ENCODE data around the gene ADAMTS17.

ADAMTS17 gene

DNA sequence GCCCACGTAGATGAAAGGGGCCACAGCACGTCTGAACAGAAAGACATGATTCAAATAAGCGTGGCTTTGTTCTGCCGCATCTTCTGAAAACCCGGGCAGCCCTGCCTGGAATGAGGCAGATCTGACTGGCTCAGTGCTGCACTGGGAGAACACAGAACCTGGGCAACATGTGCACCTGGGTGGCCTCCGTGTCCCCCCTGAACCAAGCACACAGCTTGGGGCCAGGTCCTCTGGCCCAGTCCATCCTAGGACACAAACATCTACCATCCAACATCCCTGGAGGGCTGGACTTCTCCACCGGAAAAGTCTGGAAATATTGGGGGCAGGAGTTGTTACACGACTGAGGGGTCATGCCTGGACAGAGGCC lies 119.4 kb downstream of the ADAMTS17 start:
- no peak for DNase-seq (ENCODE audit: low spot score)

DNA sequence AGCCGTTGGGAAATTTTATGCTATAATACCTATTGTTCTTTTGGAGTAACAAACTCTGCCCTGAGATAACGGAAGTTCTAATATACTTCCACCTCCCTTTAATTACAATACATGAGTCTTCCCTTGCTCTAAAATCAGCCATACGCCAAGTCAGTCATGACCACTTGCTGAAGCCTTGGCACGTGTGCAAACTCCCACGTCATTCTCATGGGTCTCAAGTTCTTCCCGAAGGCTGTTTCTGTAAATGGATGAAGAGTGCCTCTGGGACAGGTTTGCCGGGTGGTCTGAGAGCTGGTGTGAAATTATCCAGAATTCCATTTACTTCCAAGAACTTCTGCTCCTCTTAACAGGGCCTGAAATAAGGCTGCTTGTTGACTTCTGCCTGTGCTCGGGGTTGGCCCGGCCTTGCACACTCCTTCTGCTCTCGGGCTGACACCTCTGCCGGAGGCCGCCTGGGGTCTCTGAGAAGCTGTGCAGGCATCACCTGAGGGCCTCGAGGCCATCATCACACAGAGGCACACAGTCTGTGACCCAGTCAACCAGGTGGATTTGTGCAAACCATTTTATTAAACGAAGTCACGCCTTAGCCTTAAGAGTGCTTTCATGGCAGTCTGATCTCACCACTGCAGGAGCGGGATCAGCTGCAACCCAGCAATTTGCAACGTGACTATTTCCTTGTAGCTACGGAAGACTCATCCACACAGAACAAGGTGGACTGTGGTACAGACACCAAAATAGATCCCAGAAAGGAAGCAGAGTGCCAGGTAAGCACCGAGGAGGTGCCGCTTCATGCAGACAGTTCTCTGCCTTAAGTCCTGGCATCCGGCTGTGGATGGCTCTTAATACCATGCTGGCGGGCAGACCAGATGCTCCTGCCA lies 120.1 kb downstream of the ADAMTS17 start:
- no peak for DNase-seq (ENCODE audit: low spot score)

DNA sequence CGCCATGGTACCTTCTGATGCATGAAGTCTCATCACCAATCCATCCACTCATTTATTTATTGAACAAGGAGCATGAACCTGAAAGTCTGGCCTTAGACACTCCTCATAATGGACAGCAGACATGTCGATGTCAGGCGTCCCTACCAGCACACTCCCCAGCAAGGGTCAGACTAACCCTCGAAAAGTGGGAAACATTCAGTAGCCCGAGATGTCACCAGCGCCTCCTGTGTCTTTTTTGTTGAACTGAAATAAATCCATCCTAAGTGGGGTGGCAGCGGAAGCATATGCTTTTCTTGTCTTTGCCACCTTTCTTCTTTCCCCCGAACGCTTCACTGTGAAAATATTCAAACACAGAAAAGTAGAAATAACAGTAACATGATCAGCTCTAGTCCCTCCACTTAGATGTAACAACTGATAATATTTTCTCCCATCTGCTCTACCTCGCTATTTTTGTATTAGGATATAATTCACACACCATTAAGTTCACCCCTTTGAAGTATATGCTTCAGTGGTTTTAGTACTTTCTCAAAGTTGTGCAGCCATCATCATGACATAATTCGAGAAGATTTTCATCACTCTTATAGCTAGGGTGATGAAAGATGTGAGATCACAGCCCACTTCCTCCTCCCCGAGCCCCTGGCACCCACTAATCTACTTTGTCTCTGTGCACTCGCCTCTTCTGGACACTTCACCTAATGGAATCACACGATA lies 121.6 kb downstream of the ADAMTS17 start:
- DNase-seq (ENCODE audit: low spot score): no peak

DNA sequence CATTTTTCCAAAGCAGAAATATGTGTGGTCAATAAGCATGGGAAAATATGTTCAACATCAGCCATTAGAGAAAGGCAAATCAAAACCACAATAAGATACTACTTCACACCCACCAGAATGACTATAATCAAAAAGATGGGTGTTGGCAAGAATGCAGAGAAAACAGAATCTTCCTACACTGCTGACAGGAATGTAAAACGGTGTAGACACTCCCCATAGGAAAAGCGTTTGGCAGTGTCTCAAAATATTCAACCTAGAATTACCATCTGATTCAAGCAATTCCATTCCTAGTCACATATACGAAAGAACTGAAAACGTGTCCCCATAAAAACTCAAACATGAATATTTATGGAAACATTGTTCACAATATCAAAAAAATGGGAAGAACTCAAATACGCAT lies 123.3 kb downstream of the ADAMTS17 start:
- DNase-seq (ENCODE audit: low spot score): no peak

DNA sequence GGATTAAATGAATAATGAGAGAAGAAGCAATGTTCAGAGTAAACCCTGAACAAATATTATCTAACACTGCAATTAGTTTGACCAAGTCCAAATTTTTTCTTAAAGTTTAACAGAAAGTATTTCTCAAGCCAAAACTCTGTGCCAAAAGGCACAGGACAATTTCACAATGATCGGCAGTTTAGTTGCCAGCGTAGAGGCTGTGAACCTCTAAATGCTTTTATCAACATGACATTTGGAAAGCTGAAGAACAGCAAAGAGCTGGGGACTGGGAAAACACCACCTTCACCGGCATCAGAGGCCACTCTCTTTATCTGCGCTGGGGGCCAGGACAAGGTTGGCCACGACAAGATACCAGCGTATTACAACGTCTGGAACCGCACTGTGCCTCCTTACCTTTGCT lies 125.6 kb downstream of the ADAMTS17 start:
- no peak for DNase-seq (ENCODE audit: low spot score)

DNA sequence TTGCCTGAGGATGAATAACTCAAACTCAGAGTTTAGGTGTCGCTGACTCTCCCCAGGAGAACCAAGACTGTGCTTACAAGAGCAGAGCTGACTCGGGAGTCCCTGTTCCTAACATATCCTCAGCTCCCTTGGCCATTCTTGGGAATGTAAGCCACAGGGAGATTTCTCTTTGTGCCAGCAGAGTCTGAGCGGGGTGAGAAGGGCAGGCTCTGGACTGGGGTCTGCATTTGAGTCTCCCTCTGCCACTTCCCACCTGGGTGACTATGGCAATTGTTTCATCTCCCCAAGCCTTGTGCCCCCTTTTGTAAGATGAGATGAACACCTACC lies 126.0 kb downstream of the ADAMTS17 start:
- no peak for DNase-seq (ENCODE audit: low spot score)

DNA sequence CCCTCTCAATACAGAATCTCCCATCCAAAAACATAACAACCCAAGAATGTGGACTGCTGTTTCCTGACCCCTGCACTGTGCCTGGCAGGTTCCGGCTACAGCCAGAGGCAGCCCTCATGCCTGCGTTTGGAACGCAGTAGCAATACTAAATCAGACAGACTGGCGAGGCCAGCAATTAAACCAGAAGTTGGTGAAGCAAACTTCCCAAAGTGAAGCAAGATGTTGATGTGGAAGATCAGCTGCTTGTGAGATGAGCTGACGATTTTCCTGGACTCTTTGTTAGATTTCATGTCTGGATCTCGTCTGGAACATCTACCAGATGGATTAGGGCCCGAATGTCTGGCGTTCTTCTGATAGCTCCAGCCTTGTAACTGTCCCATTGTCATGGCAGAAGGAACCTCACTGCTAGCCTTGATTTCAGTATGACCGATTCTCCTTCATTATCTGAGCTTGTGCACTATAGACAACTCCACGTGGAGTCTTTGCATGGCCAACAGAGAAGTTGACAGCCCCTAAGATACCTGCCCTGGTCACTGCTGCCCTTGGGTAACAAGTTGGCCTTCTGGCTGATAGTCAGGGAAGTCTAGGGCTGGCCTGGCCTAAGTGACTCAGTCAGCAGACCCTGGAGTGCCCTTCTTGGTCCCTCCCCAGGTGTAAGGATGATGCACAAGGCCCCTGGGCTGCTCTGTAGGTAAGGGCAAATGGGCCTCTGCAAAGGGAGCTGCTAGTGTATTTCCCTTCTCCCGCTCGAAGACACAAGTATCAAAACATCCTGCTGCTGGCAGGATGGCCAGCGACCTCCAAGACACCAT lies 126.5 kb downstream of the ADAMTS17 start:
- DNase-seq (ENCODE audit: low spot score): no peak

DNA sequence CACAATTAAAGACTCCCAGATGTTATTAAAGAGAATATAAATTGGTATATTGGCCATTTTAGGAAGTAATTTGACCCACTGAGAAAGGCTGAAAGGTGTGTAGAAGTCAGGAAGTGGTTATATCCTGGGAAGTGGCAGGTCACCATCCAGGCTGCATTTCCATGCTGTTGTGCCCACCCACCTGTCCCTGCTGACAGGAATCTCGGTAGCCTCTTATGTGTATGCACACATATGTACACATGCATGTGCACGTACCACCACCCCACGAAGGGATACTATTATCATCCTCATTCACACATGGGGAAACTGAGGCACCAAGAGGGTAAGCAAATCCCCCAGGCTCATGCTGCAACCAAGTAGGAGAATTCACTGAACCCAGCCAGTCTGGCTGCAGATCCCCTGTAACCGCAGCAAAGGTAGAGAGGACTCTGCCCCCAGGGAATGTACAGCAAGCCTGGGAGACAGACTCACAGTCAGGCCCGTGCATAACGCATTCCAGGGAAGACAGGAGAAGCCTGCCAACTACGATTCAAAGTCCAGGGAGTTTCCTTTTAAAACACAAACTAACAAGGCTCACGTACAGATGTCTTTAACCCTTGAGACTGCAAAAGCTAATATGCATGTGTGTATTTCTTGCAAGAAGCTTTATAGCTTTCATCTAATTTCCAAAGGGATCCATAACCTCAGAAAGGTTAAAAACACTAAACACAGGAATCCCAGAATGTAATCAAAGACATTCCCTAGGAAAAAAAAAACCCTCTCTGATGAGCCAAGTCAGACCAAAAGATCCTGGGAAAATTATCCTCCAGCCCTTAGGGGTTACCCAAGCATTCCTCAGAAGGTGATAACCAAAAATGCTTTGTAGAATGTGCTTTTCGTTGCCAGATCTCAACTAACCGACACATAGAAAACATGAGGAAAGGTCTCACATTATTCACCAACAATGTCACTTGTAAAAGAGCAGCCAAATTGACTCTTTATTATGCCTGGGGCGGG lies 129.6 kb downstream of the ADAMTS17 start:
- DNase-seq (ENCODE audit: low spot score): no peak

DNA sequence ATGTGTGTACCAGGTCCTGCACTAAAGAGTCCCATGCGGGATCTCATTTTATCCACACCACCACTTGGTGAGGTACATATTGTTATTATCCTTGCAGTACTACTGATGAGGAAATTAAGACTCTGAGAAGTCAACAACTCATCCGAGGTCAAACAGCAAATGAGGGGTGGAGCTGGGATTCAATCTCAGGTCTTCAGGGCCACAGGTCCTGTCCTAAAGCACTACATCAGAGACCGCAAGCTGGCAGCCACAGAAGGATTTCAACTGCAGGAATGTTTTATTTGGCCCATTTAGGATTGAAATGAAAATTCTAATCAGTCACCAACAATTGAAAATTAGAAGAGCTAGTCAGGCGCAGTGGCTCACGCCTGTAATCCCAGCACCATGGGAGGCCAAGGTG lies 131.4 kb downstream of the ADAMTS17 start:
- no peak for DNase-seq (ENCODE audit: low spot score)

DNA sequence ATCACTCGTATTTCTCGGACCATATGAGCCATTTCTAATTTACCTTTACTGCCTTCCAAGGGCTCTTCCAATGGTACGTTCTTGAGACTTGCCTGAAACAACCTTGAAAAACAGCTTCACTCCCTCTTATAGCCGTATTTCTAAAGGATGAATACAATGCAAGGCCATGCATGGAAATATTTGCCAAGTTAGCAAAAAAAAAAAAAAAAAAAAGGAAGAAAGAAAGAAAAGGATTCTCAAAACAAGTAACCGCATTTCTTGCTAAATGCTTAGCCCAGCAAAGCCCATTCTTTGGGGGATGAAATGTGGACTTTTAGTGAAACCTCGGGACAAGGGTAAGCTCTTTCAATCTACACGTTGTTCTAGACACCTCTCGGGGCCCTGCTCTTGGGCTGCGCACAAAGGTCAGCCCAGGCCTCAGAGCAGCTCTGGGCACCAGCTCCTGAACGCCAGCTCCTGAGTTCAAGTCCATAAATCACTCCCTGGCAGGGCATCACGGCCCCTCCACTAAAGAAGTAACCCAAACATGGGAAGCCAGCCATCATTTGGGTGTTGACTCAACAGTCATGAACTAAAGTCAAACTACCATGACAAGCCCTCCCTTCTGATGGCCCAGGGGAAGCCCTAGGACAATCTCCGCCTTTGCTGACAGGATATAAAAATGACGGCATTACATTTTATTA lies 132.7 kb downstream of the ADAMTS17 start:
- no peak for DNase-seq (ENCODE audit: low spot score)

DNA sequence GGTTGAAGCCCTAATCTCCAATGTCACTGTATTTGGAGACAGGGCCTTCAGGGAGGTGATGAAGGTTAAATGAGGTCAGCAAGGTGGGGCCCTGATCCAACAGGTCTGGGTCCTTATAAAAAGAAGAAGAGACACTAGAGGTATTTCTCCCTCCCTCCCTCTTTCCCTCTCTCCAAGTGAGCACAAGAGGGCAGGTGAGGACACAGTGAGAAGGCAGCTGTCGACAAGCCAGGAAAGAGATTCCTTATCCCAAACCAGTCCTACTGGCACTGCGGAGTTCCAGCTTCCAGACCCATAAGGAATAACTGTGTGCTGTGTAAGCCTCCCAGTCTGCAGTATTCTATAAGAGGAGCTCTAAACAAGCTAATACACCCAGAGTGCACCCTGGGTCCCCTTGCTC lies 134.7 kb downstream of the ADAMTS17 start:
- no peak for DNase-seq (ENCODE audit: low spot score)

DNA sequence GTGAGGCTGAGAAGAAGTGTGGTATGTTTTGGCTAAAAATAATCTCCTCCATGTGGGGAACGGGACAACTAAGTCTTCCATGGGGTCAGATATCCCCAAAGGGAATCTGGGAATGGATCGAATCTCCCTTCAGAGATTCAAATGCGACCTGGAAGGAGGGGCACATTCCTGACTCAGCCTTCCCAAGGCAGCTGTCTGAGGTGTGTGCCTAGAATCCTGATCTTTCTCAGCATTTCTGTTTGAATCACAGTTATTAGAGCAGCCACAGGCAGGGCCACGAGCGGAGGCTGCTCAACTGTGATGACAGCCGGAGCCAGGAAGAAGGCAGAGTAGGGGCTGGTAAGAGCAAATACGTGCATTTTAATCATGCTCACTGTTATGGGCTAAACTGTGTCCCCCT lies 135.1 kb downstream of the ADAMTS17 start:
- DNase-seq (ENCODE audit: low spot score): no peak

DNA sequence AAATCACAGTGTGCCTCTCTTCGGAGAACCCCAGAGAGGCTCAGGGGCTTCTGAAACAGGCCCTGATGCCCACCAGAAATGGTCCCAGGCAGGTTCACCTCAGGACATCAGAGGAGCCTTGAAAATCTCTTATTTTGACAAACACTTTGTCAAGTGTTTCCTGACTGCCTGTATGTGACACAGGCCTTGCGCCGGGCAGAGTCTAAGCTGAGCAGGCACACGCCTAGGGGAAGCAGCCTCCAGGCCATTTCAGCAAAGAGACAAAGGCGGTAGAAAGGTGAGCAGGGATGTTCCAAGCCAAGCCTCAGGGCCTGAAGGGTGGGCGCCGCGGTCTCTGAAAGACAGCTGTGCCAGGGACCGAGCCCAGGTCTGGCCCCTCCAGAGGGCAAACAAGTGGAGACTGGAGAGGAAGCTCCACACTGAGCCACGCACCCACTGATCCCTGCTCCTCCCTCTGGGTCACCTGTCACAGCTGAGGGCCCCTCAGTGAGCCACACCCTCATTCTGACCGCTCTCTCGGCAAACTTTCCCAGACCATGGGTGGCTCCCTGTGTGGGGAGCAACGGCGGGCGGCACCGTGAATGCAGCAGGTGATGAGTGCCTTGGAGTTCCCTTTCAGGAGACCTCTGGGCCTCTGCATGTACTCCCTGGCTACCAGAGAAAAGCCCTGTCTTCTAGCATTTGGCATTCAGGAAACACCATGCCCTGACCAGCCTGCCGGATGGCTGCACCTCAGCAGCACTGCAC lies 136.1 kb downstream of the ADAMTS17 start:
- DNase-seq (ENCODE audit: low spot score): no peak

DNA sequence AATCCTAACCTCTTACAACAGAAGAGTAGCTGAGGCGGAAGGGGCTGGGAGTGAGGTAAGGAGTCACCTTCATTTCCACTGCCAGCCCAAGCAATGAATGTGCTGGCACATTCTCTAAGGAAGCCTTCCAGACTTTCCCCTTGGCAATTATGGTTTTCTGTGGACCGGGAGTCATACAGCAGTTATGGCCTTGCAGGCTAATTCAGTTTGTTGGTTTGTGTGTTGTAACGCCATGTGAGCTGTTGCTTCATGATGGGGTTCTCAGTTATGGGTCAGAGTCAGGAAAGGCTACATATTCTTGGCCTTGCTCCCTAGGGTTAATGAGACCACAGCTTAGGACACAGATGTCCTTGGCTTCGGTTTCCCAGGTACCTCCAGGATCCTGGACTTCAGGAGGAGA lies 137.0 kb downstream of the ADAMTS17 start:
- DNase-seq (ENCODE audit: low spot score): no peak

DNA sequence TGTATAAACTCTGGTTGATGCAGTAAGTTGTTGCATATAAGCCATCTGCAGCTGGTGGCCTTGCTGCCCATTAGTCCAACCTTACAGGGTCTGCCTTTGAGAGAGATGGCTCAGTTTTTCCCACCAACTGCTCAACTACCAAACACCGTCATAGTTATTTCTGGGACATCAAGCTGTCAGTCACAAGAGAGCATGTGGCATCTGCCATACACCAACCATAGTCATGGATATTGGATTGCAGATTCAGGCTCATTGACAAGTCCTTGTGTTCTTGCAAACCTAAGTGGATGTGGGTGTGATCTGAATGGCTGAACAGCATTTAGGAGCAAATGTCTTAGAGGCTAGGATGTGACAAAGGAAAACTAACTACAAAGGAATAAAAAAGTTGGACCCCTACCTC lies 137.6 kb downstream of the ADAMTS17 start:
- DNase-seq (ENCODE audit: low spot score): no peak

DNA sequence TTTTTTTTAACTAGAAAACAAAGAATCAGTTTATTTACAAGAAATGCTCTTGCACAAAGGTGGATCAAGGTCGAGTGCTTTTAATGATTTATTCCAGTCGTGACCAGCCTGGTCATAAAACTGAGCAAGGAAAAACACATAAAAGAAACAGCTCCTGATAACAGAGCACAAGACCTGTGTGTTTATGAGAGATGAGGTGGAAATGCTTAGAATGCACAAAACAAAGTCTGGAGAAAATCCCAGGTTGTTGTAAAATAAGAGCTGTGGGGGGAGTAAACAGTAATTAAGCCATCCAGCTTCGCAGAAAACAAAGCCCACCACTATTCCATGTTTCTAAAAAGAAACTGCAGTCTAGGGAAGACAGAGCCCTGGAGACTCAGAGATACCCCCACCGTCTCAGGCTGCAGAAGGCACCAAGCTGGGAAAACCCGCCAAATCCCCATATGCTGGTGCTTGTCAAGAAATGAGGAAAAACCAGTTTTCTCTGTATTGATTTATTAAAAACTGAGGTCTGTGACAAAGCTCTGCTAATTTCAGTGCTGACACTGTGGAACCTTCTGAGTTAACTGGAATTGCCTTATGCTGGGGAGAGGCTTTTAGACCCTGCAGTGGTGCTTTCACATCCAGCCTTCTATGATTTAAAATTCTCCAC lies 139.3 kb downstream of the ADAMTS17 start:
- no peak for DNase-seq (ENCODE audit: low spot score)

DNA sequence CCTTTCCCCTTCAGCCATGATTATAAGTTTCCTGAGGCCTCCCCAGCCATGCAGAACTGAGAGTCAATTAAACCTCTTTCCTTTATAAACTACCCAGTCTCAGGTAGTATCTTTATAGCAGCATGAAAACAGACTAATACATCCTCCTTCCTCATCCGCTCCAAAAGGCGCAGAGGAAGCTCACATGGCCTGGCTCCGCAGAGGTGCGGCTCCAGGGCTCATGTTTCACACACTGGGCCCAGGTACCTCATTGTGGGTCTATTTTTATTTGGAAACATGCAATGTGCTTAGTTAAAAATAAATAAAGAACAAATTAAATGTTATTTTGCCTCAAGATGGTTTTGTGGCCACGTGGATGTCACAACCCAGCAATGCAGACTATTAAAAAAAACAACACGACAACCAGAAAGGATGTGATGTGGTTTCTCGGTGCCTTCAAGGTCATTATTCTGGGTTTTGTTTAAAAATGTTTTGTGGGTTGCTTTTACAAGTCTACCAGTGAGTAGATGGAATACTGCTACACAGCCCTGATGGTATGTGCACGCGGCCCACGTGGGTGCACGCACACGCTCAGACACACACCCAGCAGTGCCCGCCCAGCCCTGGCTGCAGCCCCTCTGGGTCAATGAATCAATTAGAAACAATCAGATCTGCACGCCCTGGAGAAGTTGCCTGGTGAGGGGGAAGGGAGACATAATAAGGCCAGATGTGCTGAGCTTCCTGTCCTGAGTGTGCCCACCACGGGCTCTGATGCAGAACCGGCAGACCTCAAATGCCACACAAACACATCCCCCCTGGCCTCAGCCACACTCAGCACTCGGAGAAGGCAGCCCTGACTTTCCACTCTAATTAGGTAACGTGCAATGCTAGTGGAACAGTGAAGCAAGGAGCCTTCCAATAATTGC lies 140.1 kb downstream of the ADAMTS17 start:
- no peak for DNase-seq (ENCODE audit: low spot score)

DNA sequence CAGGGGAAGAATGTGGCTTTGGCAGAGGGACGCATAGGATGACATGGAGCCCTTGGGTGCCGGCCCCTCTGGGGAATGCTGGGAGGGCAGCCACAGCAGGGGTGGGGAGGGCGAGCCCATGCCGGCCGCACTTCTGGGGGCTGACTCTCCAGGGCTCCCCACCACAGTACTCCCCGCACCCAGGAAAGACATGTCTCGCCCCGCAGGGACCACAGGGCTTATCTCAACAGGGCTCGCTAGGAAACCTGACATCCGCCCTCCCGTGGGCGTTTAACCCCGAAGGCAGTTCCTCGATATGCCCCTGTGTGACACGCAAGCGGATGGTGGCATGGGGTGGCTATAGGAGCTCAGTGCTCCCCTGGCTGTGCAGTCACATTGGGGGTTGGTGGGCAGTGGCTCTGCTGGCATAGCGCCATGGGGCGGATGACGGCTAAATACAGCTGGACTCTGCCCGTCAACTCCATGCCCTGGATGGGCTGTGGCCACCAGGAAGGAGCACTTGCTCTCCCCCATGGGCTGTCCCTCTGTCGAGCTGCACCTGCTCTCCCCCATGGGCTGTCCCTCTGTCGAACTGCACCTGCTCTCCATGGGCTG lies 141.4 kb downstream of the ADAMTS17 start:
- no peak for DNase-seq (ENCODE audit: low spot score)

All from CD4-positive, alpha-beta T cell treated with Interleukin-15 for 4 hours (primary cell).